HG03103 (cell line): ENCODE results near the gene PKDCC.
"Not testable (repeated sequence)": the region's sequence is repeated elsewhere in the genome, so short reads cannot be mapped to it uniquely, and the experiment has no call there.

ENCODE experiments used
- ATAC-seq: cut with Tn5 transposase; IDR thresholded peaks from one replicate; pipeline ENCODE4 v1.9.1; 2021; ENCODE audit warnings: low read depth; ENCODE audit not compliant: unreplicated experiment

The PKDCC gene

DNA sequence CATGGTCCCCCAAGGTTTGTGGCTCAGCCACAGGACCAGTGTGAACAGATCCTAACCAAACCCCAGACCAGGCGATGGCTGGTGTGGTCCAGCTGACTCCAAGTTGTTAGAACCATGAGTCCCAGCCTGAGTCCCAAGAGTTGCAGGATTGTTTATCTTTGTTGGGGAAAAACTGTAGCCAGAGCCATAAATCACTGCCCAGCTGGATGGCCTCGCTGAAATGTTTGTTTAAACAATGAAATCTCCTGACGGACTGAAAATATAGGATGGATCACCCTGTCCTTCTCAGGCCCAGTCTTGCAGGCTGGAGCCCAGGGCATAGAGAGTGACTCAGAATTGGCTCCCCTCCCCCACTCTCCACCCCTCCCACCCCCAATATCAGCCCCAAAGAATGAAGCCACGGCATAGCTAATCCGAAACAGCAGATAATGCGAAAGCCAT is 36.4 kb downstream of the PKDCC start:
- no peak for ATAC-seq

DNA sequence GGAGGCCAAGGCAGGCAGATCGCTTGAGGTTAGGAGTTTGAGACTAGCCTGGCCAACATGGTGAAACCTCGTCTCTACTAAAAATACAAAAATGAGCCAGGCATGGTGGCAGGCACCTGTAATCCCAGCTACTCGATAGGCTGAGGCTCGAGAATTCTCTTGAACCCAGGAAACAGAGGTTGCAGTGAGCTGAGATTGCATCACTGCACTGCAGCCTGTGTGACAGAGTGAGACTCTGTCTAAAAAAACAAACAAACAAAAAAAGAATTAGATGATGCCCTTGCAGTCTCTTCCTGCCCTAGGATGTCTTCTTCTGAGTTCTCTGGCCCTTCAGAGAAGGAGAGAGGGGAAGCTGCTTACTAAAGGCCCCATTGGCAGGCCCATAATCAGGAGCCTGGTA is 37.2 kb downstream of the PKDCC start:
- ATAC-seq: not testable (repeated sequence)

DNA sequence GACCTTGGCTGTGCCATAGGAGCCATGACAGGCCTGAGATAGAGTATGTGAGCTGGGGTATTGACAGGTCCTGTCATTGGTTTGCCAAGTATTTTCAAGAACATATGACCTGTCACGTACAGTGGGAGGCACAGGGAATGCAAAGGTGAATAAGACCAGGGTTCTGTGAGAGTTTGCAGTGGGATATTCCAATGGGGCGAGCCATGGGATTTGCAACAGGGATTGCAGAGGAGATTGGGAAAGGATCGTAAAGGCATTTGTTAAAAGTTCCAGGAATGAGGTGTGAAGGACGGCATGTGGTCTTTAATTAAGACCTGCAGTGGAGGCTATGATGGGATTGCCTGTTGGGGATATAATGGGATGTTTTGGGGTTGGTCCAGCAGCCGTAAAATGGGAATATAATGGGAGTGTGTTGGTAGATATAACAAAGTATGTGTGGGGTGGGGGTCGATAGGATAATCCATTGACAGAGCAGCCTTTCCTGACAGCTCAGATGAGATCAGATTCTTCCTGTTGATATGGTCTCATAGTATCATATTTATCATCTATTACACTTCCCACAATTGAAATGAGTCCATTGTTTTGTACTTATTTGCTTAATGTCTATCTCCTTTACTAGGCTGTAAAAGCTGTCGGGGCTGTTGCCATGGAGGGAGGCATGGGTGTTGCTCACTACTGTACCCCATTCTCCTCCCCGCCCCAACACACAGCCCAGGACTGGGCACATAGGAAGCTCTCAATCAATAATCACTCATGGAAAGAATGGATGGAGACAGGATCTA is 38.1 kb downstream of the PKDCC start:
- ATAC-seq: no peak

DNA sequence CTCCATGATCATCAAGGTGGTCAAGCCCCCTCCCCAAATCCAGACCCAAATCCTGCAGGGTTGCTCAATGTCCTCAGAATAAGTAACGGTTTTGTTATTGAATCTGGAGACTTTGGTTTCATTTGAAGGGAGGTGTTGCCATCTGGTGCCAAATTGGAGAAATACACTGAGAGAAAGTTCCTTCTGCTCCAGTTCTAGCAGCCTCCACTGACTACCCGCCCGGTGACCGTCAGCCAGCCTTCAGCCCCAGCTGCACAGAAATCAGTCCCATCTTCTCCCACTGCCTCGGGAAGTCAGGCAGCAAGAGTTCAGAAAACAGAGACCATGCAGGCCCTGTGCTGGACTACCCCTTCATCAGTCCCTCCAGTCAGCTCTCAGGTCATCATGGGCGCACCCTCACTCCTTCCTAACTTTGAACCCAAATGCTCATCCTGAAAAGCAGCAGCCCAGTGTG is 38.7 kb downstream of the PKDCC start:
- no peak for ATAC-seq

DNA sequence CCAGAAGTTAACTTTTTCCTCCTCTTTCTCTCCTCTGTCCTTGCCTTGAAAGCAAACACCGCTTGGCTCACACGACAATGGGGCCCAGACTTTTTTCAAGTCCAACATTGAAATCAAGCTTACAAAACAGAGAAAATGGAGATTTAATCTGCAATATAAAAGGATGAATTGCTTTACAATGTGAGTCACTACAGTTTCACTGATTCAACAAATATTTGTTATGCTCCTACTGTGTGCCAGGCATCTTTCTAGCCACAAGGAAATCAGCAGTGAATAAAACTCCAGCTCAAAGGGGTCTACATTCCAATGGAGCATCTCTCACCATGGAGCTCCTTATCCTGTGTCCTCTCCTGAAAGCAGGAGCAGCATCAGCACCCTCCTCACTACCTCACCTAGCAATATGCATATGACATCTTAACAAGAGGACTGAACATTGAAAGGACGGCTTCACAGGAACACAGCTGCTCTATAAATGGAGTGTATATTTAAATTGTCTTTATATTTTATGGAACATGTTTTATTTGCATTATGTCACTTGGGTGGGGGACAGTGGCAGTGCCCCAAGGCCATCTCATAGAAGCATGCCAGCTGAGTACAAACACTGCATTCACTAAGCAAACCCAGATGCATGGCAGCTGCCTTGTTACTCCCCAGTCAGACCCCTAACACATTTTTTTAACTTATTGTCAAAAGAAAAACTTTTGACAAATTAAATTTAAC is 39.5 kb downstream of the PKDCC start:
- ATAC-seq: no peak

DNA sequence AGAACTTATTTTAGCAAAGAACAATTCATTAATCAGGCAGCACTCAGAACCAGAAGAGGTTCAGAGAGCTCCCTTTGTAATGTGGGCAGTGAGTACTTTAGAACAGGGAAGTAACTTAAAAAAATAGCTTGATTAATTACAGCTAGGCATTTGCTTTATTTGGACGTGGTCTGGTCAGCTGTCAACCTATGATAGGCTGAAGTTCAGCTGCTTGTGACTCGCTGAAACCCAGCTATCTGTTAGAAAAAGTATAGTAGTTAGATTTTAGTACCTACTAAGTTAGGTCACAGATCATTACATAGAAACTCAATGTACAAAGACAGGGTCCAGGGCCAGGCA is 40.0 kb downstream of the PKDCC start:
- no peak for ATAC-seq

DNA sequence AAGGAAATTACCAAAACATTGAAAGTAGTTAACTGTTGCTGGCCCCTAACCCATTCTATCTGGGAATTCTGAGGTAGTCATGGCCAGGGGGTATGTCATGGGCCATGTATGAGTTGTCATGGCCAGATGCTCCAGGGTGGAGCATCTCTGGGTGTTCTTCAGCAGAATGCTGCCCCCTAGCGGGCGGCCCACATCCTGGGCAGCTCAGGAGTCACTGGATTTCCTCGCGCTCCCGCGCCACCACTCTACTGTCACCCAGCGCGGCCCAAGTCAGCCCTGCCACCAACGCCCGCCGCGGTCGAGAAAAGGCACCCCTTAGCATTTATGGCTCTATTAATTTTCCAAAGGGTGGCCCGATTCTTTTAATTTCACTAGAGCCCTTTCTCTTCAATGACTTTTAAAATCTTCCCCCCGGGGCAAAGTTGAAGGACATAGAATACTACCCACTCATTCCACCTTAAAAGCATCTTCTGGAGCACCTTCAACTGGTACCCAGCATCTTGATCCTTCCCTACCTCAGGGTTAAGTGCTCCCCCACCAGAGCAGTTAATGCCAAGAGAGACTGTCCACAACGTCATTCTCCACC is 41.6 kb downstream of the PKDCC start:
- peak; percentile 93 for ATAC-seq

DNA sequence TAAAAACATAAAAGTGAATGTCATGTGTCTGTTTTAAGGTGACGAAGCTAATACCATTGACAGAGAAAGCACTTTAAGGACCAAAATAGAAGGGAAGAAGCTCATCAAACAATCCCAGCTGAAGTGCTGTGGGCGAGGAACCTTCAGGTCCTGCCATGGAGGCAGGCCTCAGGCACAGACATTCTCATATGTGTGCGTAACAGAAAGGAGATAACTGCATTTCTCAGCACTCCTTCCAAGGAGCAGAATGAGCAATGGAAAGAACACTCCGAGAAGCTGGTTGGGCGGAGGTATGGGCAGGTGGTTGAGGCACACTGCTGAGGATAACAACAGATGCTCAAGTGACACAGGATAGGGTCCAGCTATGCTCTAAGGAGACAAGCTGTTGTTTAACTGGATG is 42.4 kb downstream of the PKDCC start:
- ATAC-seq: no peak

DNA sequence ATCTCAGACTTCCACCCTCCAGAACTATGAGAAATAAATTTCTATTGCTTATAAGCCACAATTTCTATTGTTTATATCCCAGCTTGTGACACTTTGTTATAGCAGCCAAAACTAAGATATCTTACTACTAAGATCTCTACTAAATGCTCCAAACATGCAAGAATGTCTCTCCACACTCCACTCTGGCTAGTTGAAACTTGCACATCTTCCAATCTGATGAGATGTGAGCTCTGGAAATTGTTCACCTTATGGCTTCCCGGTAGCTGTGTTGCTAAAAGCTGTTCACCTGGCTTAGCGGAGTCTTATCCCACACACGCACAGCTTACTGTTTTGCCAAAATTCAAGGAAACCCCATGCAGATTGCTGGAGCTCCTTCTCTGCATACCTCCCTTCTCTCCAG is 43.9 kb downstream of the PKDCC start:
- no peak for ATAC-seq

DNA sequence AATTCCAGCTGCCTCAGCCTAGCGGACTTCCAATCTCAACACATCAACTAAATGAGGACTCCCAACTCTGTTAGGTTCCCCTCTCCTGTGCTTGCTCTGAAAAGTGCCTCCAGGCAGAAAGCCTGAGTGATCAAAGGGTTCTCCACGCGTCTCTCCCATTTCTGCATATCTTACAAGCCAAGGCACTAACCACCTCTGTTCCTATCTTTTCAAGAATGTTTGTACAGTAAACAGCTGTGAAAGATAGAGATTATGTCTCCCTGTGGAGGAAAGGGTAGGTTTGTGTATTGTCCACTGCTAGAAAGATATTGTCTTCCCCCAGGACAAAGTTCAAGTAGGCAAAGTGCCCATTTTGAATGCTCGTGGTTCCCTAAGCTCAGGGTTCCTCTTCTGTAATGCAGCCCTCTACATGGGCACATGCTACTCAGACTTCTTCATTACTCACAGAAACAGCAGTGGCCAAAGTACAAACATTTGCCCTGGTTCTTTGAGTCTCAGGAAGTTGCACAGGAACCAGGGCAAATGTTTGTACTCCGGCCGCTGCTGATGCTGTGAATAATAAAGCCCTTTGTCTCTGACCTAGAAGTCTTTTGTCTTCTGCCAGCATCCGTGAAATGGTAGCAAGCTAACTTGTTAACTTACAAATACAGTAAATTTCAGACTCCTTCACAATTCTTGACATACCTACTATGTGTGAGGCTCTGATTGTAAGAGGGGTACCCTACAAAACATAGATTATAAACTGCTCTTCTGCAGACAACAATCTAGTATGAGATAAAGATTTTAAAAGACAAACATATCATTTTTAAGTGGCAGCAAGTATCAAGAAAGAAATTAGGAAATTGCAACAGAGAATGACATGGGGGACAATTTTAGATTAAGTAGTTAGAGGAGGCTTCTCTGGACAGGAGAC is 44.5 kb downstream of the PKDCC start:
- no peak for ATAC-seq

DNA sequence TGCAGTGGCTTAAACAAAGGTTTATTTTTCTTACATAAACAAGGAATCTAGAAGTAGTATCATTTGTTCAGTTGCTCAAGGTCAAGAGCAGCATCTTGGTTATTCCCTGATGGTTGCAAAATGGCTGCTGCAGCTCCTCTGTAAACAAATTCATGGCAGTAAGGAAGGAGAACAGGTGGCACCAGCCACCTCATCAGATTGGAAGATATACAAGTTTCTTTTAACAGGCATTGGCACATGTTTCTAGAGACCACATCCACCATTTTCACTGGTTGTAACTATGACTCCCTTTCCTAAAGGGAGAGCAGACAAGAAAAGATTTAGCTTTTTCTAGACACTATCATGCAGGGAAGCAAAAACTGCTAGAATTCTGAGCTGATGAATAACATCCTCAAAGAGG is 46.3 kb downstream of the PKDCC start:
- no peak for ATAC-seq

DNA sequence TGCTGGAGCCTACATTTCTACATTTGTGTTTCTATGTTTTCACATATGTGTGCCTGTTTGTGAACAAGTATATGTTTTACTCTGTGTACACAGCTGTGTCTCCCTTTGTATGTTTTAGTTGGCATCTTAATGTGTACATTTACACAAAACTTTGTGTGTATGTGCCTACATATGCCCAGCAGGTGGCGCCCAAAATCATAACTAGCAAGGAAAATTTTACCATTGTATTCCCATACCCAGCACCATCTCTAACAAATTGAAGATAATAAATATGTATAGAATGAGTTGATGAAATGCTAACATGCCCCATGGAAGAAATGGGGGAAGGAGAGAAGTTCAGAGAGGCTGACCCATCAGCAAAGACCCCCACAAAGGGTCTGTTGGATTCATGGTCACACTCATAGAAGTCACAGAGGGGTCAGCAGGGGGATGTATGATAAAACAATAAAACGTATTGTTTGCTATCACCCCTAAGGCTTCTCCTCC is 48.1 kb downstream of the PKDCC start:
- ATAC-seq: no peak

DNA sequence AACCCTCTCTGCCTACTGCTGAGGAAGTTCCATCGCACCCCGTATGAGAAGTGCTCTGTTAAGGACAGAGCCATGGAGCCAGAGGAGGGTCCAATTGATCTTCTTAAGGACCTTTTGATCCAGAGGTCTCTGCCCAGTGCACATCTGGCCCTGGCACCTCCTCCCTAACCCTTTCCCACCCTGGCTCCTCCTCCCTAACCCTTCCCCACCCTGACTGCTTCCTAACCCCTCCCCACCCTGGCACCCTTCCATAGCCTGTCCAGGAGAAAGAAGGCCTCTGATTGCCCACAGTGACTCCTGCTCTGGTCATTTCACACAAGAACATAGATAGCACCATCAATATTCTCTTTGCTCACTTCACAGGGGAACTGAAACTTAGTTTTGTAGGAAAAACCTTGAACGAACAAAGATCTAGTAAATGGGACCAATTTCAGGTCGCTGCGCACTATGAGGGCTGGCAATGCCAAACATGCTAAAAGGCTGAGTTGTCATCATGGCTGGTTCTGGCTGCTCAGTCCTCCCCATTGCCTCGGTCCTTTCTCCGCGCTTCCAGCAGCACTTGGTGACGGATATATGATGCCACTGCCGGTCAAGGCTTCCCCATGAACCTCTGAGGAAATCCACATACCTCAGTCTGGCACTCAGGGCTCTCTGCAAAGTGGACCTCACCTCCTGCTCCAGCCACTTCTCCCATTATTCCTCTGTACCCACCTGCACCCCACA is 49.2 kb downstream of the PKDCC start:
- peak; percentile 39 for ATAC-seq

DNA sequence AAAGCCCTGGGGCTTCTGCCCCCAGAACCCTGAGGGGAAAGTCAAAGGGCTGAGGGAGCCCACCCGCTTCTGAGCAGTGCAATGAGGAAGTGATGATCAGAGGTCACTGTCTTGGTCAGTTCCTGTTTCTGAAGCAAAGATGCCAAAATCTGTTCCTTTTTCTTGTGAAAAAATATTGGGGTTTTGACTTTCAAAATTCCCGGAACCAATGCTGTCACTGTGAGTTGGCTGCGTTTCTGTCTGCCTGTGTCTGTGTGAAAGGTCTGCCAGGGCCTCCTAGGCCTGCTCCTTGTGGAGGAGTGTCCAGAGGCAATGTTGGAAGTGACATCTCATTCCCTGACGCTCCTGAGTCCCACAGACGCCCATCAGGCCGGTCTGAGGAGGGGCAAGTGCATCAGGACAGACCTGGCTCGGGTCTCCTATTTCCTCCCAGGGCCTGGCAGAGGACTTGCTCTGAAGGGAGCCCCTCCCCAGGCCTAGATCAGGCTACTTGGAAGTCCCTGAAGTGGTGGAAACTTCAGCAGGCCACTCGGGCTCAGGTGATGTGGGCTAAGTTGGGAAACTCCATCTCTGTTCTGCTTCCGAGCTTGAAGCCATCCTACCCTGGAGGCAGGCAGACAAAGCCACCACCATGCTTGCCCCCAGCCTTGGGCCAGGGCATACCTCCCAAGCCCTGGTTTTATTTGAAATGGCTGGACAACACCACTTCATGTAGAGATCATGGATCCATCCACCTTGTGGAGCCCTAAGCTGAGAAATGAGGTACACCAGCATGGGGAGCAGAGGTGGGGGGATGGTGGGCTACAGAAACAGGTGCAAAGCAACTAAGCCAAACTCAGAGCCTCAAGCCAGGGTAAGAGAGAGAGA is 51.0 kb downstream of the PKDCC start:
- no peak for ATAC-seq

DNA sequence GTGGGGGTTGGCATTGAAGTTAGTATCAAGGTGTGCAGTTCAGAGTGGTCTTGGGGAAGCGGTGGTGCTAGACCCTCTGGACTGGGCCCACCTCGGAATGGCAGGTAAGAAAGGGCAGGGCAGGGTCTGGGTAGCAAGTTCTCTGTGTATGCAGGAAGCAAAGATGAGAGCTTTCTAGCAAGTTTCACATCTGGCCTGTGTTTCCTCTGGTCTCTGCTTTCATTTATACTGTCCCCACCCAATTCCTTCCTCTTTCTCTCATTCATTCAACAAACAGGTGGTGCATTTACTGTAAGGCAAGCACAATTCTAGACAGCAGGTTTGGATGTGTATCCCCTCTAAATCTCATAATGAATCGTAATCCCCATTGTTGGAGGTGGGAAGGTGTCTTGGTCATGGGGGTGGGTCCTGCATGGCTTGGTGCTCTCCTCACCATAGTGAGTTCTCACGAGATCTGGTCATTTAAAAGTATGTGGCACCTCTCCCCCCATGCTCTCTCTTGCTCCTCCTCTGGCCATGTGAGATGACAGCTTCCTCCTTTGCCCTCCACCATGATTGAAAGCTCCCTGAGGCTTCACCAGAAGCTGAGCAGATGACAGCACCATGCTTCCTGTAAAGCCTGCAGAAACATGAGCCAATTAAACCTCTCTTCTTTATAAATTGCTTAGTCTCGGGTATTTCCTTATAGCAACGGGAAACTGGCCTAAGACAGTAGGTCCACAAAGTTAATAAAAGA is 51.8 kb downstream of the PKDCC start:
- ATAC-seq: no peak

DNA sequence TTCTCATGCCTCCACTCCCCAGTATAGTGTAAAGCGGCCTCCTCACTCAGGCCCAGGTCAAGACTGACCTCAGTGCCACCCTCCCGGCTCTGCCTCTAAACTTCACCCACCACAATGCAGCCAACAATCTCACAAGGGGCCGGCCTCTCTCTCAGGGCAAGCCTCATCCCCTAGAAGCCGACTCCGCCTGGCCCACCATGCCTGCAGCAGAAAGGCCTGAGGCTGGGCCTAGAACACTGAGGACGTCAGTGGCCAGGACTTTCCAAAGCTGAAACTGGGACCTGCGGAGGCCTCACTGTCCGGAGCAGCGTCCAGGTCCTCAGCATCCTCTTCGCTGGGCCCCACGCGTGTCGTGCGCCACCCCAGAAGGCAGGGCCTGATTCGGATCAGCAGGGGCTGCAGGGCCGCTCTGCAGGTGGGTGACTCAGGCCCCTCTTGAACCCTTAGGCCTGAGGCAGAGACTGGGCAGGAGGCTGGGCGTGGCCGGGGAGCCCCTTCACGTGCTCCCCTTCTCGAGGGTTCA is 52.9 kb downstream of the PKDCC start:
- ATAC-seq: no peak

DNA sequence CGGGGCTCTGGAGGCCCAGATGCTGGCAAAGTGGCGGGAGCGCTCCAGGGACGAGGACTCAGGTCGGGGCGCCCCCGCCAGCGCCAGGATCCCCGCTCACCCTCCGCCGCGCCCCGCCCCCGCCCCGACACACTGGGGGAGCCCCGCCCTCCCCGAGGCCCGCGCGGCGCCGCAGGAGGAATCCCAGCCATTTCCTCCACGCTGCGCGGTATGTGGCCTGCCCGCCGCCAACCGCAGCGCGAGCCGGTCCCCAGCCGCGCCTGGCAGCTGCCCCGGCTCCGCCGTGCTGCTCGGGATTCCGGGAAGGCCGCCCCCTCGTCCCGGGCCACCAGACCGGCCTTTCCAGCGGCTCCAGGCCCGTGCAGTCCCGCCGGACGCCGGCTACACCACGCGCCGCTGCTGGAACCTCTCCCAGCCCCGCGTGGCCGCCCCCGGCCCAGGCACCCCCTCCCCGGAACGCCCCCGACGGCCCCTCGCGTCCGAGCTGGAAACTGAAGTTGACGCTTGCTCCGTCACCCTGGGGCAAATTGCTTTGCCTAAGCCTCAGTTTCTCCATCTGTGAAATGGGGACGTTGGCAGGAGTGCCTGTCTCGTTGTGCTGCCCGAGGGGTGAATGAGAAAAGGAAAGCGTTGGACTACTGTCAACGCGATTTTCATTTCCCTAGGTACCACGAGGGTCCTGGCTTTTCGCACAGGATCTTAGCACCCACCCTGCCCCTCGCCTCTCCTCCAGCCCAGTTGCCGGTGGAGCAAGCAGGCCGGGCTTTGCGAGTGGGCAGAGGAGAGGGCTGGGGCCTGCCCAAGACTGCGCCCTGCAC is 53.6 kb downstream of the PKDCC start:
- no peak for ATAC-seq
